Measurements from ENCODE around the gene SLC39A13. TPM values are rescaled to one million over a fixed set of nuclear protein-coding genes. Genes with fewer than 3 reads are reported as not detected.

Gene SLC39A13
- total and polyA plus RNA-seq, 2 of the 13 experiments (the other 11 are each of a cell fraction or from before 2014, with no cell fraction given): 15.3 to 30.5 TPM

GRCh38 chr11:47407746-47408590 is at the start of gene SLC39A13 (continued):
- TF ChIP-seq BATF2 (CRISPR knock-in tag; IDR thresholded peaks at IDR 0.05): no peak
- no peak; the same call in 1 of the 2 replicates for TF ChIP-seq ZNF510 (CRISPR knock-in tag; IDR thresholded peaks at IDR 0.05; ENCODE audit: low read depth)
- peak; percentile 86 for TF ChIP-seq ZNF883 (CRISPR knock-in tag; IDR thresholded peaks at IDR 0.05; ENCODE audit: not compliant biosample characterization)
- TF ChIP-seq SETDB1 (CRISPR knock-in tag; IDR thresholded peaks at IDR 0.05; ENCODE audit: borderline replicate concordance): no peak
- no peak for TF ChIP-seq ZNF207 (IDR thresholded peaks at IDR 0.05; ENCODE audit: borderline replicate concordance)
- no peak for TF ChIP-seq HMG20B (CRISPR knock-in tag; conservative IDR thresholded peaks at IDR 0.05)
- TF ChIP-seq LRRFIP1 (CRISPR knock-in tag; conservative IDR thresholded peaks at IDR 0.05): no peak
- TF ChIP-seq DZIP1 (CRISPR knock-in tag; IDR thresholded peaks at IDR 0.05): no peak
- TF ChIP-seq ZMAT3 (CRISPR knock-in tag; conservative IDR thresholded peaks at IDR 0.05): peak; percentile 64; the same call in 1 of the 2 replicates
- no peak for TF ChIP-seq TCF12 (IDR thresholded peaks at IDR 0.05)
- TF ChIP-seq TCF12 (CRISPR knock-in tag; IDR thresholded peaks at IDR 0.05): no peak; the same call in 1 of the 2 replicates
- peak; percentile 99 for TF ChIP-seq KAT8 (CRISPR knock-in tag; IDR thresholded peaks at IDR 0.05)
- peak; percentile 79; the same call in 1 of the 2 replicates for TF ChIP-seq ZNF768 (CRISPR knock-in tag; IDR thresholded peaks at IDR 0.05)
- TF ChIP-seq ERF (CRISPR knock-in tag; IDR thresholded peaks at IDR 0.05): peak; percentile 65; the same call in 1 of the 2 replicates
- TF ChIP-seq ASH2L (IDR thresholded peaks at IDR 0.05; ENCODE audit: insufficient read length, low read depth, low read length): peak; percentile 74
- peak; percentile 87; the same call in 1 of the 2 replicates for TF ChIP-seq FOXK1 (CRISPR knock-in tag; IDR thresholded peaks at IDR 0.05; ENCODE audit: borderline replicate concordance, low read depth)
- TF ChIP-seq NAIF1 (CRISPR knock-in tag; IDR thresholded peaks at IDR 0.05; ENCODE audit: borderline replicate concordance): no peak
- TF ChIP-seq SNAI1 (CRISPR knock-in tag; IDR thresholded peaks at IDR 0.05; ENCODE audit: borderline replicate concordance): no peak
- no peak for TF ChIP-seq NR1H2 (CRISPR knock-in tag; IDR thresholded peaks at IDR 0.05; ENCODE audit: borderline replicate concordance, low read depth)
- TF ChIP-seq EHMT2 (IDR thresholded peaks at IDR 0.05; ENCODE audit: borderline replicate concordance, low read depth, low read length): no peak
- no peak for TF ChIP-seq MXD1 (CRISPR knock-in tag; IDR thresholded peaks at IDR 0.05)
- TF ChIP-seq ZNF17 (CRISPR knock-in tag; IDR thresholded peaks at IDR 0.05): no peak
- no peak for TF ChIP-seq ZNF296 (CRISPR knock-in tag; conservative IDR thresholded peaks at IDR 0.05)
